Sigmoid colon (tissue), 7 donors: ENCODE measurements around the gene TSSK6. TPM values are rescaled to one million over a fixed set of nuclear protein-coding genes. Genes with fewer than 3 reads are reported as not detected.

Experiments used
- DNase-seq: peaks from one replicate; pipeline ENCODE4 v3.0.0-alpha.2; 2019
- H3K27ac ChIP-seq, 4 donors: fragments of 200-600 bp; sonication (generic); one replicate each; pipeline ENCODE4 v1.5.1; 2016 to 2019; ENCODE audit warnings: mild to moderate bottlenecking in 1 of 4
- H3K27me3 ChIP-seq, 3 donors: fragments of 200-600 bp; sonication (generic); one replicate each; pipeline ENCODE4 v1.5.1; 2019; ENCODE audit warnings: mild to moderate bottlenecking in 1 of 3
- H3K36me3 ChIP-seq, 4 donors: fragments of 200-600 bp; sonication (generic); one replicate each; pipeline ENCODE4 v1.5.1; 2016 to 2019
- H3K4me1 ChIP-seq, 4 donors: fragments of 200-600 bp; sonication (generic); one replicate each; pipeline ENCODE4 v1.5.1; 2017 to 2019
- H3K4me3 ChIP-seq, 4 donors: fragments of 200-600 bp; sonication (generic); one replicate each; pipeline ENCODE4 v1.5.1; 2017 to 2019; ENCODE audit warnings: mild to moderate bottlenecking in 2 of 4, moderate library complexity in 1 of 4
- H3K9me3 ChIP-seq, 4 donors: fragments of 200-600 bp in 3 of 4; sonication (generic) in 3 of 4; one replicate each; pipeline versions ENCODE4 v1.5.1 to v1.6.1; 2013 to 2019
- EP300 ChIP-seq, 4 donors: sonication (generic); formaldehyde crosslinking; IDR thresholded peaks; one replicate each; pipeline ENCODE4 v1.6.1; 2017; ENCODE audit warnings: antibody characterized with exemption in 4 of 4
- POLR2A ChIP-seq, 2 donors: fragments of 450-650 bp; IDR thresholded peaks; one replicate each; pipeline ENCODE4 v1.6.1; 2016; ENCODE audit warnings: antibody characterized with exemption in 2 of 2, mild to moderate bottlenecking in 2 of 2, moderate library complexity in 2 of 2
- POLR2AphosphoS5 ChIP-seq, 4 donors: sonication (generic); formaldehyde crosslinking; IDR thresholded peaks; one replicate each; pipeline ENCODE4 v1.6.1; 2017; ENCODE audit warnings: antibody characterized with exemption in 4 of 4
- WGBS, 2 donors: extraction: QIAGEN DNeasy Blood & Tissue Kit; methylation state at CpG; one replicate each; pipeline ENCODE4 v1.1.7; 2013; 5-methylcytosine and 5-hydroxymethylcytosine counted together
- intact Hi-C: fragments of 100-400 bp; cut with DNase I; formaldehyde crosslinking; loops from one replicate; pipeline ENCODE4 v1.15.1; 2023
- polyA plus RNA-seq, 3 donors: library from polyadenylated mRNA; stranded (reverse); fragments of 200-250 nt; gene quantifications; one replicate each; pipeline ENCODE4 v1.2.3, GENCODE V29; 2013
- total RNA-seq, 4 donors: library from RNA; depleted of rRNA; stranded (reverse); fragments of >200 nt; gene quantifications; one replicate each; pipeline ENCODE4 v1.1.0, GENCODE V29; 2016
- TF ChIP-seq, protein P1 (sequence below), 4 experiments: fragments of 450-650 bp in 3 of 4; fragments of 200-600 bp in 1 of 4; IDR thresholded peaks; one replicate each; pipeline ENCODE4 v1.5.1; 2016 to 2019; ENCODE audit warnings: antibody characterized with exemption in 4 of 4, mild to moderate bottlenecking in 3 of 4, moderate library complexity in 2 of 4
- donor health status: healthy with polysubstance abuse.
- donor health status: Bipolar disorder and iron deficiency.
- donor health status: healthy.

TSSK6 gene
- total and polyA plus RNA-seq, 7 donors, result 1.2 to 3.3 (median 1.6) TPM

DNA sequence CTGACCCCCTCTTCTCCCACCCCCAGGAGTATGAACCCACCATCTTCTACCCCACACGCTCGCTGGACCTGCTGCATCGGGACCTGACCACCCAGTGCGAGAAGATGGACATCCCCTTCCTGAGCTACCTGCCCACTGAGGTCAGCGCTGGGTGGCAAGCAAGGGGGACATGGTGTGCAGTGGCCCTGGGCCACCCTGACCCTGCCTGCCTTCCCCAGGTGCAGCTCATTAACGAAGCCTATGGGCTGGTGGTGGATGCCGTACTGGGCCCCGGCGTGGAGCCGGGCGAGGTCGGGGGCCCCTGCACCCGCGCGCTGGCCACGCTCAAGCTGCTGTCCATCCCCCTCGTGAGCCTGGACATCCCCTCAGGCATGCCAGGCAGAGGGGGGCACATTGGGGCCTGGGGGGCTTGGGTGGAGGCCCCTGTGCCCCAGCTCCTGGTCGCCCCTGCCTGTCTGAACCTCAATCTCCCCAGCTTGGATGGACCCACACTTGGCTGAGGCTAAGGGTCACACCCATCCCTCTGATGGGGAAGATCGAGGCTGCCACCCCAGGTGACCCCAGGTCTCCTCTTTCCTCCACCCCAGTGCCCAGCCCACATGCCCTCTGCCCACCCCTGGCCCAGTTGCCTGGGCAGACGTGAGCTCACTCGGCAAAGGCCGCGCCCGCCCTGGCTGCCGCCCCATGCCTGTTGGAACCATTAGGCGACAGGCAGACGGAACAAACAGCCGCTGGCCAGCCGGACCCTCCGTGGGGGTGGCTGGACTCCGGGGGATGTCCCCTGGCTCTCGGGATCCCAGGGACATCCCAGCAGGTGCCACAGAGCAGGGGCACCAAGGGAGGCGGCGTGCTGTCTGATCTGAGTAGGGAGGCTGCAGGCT, 20.2 kb upstream of the TSSK6 start:
- H3K36me3 ChIP-seq, result no peaks in the 10 kb centered on the region
- peaks cover 0 to 36% (median 34%) of the 10 kb centered on the region in 4 donors for H3K4me1 ChIP-seq
- H3K27ac ChIP-seq, result no peak overlapping the region
- no peak overlapping the region for H3K4me3 ChIP-seq
- no peaks in the 10 kb centered on the region for H3K9me3 ChIP-seq
- no peak for DNase-seq
- WGBS, 2 donors, result 76 to 92% methylated on average over 34 of the region's 34 CpGs
- H3K27me3 ChIP-seq, result peaks cover 18 to 35% (median 34%) of the 10 kb centered on the region in 3 donors
- intact Hi-C loops, result no loop called here
- TF ChIP-seq, protein P1, sequence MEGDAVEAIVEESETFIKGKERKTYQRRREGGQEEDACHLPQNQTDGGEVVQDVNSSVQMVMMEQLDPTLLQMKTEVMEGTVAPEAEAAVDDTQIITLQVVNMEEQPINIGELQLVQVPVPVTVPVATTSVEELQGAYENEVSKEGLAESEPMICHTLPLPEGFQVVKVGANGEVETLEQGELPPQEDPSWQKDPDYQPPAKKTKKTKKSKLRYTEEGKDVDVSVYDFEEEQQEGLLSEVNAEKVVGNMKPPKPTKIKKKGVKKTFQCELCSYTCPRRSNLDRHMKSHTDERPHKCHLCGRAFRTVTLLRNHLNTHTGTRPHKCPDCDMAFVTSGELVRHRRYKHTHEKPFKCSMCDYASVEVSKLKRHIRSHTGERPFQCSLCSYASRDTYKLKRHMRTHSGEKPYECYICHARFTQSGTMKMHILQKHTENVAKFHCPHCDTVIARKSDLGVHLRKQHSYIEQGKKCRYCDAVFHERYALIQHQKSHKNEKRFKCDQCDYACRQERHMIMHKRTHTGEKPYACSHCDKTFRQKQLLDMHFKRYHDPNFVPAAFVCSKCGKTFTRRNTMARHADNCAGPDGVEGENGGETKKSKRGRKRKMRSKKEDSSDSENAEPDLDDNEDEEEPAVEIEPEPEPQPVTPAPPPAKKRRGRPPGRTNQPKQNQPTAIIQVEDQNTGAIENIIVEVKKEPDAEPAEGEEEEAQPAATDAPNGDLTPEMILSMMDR (IDR thresholded peaks at IDR 0.05), result no peak
- TF ChIP-seq POLR2AphosphoS5 (IDR thresholded peaks at IDR 0.05), result no peak
- no peak for TF ChIP-seq EP300 (IDR thresholded peaks at IDR 0.05)
- TF ChIP-seq POLR2A (IDR thresholded peaks at IDR 0.05), result no peak

DNA sequence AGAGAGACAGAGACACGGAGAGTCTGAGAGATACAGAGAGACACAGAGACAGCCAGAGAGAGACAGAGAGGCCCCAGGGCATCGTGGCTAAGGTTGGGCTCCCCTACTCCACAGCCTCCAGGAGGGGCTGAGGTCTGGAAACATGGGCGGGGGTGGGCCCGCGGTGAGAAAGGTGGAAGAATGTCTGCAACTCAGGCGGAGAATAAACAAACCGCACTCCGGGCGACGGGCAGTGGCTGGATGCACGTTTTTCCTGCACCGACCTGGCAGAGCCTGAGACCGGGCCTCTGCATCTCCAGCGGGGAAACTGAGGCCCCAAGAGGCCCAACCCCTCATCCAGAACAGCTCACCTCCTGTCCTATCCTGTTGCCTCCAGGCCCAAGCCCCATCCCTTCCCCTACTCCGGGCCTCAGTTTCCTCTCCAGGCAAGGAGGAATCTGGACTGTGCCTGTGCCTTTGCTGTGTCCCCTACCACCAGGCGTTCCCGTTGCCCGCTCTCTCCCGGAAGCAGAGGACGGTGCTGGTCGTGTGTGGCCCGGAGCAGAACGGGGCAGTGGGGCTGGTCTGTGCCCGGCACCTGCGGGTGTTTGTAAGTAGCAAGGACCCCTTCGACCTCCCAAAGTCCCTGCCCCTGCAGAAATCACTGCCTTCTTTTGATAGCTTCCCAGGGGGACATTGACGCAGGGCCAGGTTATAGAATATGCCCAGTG, 19.4 kb upstream of the TSSK6 start:
- H3K36me3 ChIP-seq, result no peaks in the 10 kb centered on the region
- H3K27ac ChIP-seq, result no peak overlapping the region
- no peak for TF ChIP-seq POLR2A (IDR thresholded peaks at IDR 0.05)
- no peak for TF ChIP-seq POLR2AphosphoS5 (IDR thresholded peaks at IDR 0.05)
- TF ChIP-seq, protein P1 (IDR thresholded peaks at IDR 0.05), result no peak
- no peak for TF ChIP-seq EP300 (IDR thresholded peaks at IDR 0.05)
- no peak overlapping the region for H3K4me3 ChIP-seq
- H3K27me3 ChIP-seq, result peaks cover 10 to 26% (median 25%) of the 10 kb centered on the region in 3 donors
- 83 to 84% methylated on average over 27 of the region's 27 CpGs for WGBS, 2 donors
- H3K4me1 ChIP-seq, result peaks cover 0 to 28% (median 27%) of the 10 kb centered on the region in 4 donors
- no peak for DNase-seq
- no peaks in the 10 kb centered on the region for H3K9me3 ChIP-seq
- intact Hi-C loops, result loop anchor here (5.0 kb wide), 1 partner anchor 128 kb away; the partner anchor contains the start of gene ATP13A1

DNA sequence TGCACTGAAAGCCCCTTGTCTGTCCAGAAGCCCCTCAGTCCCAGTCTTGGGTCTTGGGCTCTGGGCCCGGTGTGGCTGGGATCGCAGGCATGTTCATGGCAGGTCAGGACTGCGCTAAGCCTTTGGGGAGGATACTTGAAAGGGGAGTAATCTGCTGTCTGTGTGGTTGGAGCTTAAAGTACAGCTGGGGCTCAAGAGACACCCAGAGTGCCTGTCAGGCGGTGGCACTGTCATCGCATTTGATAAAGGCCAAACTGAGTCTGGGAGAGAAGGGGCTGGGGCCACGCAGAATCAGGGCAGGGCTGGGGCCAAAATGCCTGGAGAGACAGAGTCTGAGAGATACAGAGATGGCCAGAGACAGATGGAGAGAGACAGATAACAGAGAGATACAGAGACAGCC, 18.5 kb upstream of the TSSK6 start:
- Histone ChIP-seq H3K9me3 (no peaks in the 10 kb centered on the region), H3K4me3 (no peak overlapping the region), H3K36me3 (no peaks in the 10 kb centered on the region), H3K27ac (no peak overlapping the region), H3K4me1 (peaks cover 0 to 34% (median 32%) of the 10 kb centered on the region in 4 donors), H3K27me3 (peaks cover 9 to 18% (median 17%) of the 10 kb centered on the region in 3 donors)
- DNase-seq, result no peak
- TF ChIP-seq, protein P1 (IDR thresholded peaks at IDR 0.05), result no peak
- TF ChIP-seq POLR2A (IDR thresholded peaks at IDR 0.05) (no peak), EP300 (IDR thresholded peaks at IDR 0.05) (no peak), POLR2AphosphoS5 (IDR thresholded peaks at IDR 0.05) (no peak)
- WGBS, 2 donors, result 90 to 93% methylated on average over 6 of the region's 6 CpGs
- intact Hi-C loops, result loop anchor here (2.0 to 5.0 kb wide), 2 partner anchors 128 to 425 kb away; partner anchors contain the start of gene ATP13A1

DNA sequence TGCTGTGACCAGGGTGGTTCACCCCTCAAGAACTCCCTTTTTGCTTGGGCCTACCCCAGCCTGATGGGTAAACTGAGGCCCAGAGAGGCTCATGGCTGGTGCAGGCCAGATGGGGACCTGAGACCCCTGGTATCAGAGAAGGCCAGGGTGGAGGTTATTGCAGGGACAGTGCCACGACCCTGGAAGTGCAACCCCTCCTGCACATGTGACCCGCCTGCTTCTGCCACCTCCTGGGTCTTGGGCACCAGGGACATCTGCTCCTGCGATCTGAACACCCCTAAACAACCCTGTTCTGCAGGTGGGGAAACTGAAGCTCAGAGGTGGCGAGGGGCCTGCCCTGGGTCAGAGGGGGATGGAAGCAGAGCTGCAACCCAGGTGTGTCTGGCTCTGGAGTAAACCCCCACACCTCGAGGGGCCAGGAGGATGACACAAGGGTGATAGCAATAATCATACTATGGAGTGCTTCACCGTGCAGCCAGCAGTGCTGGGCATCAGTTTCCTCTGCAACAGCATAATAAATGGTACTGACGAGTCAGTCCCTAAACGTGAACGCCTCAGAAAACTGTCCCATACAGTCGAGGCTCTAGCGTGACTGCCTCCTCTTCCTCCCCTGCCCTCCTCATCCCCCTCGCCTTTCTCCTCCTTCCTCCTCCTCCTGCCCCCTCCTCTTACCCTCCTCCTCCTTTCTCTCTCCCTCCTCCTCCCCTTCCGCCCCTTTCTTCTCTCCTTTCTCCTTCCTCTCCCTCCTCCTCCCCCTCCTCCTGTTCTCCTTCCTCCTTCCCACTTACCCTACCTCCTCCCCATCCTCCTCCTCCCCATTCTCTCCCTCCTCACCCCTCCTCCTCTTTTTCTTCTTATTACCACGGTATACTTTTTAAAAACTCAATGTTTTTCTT, 17.7 kb upstream of the TSSK6 start:
- Histone ChIP-seq H3K4me1 (peaks cover 0 to 31% (median 28%) of the 10 kb centered on the region in 4 donors), H3K27me3 (peaks cover 4 to 10% (median 9%) of the 10 kb centered on the region in 3 donors), H3K9me3 (no peaks in the 10 kb centered on the region), H3K36me3 (peaks cover 0 to 3% (median 0%) of the 10 kb centered on the region in 4 donors), H3K27ac (no peak overlapping the region), H3K4me3 (no peak overlapping the region)
- WGBS, 2 donors, result 77 to 79% methylated on average over 14 of the region's 14 CpGs
- TF ChIP-seq POLR2AphosphoS5 (IDR thresholded peaks at IDR 0.05) (no peak), POLR2A (IDR thresholded peaks at IDR 0.05) (no peak), EP300 (IDR thresholded peaks at IDR 0.05) (no peak)
- TF ChIP-seq, protein P1 (IDR thresholded peaks at IDR 0.05), result no peak
- intact Hi-C loops, result loop anchor here (1.0 to 5.0 kb wide), 4 partner anchors 21 to 426 kb away; partner anchors contain the start of genes ATP13A1 and GMIP
- no peak for DNase-seq
